Activated CD4-positive, CD25-positive, alpha-beta regulatory T cell treated with anti-CD3 and anti-CD28 coated beads, Interleukin-2, amount 50 U/mL, for 16 hours (primary cell): ENCODE results near the gene SPATA6L.
"Not testable (repeated sequence)": the region's sequence is repeated elsewhere in the genome, so short reads cannot be mapped to it uniquely, and the experiment has no call there.

Source experiments
- DNase-seq: peaks from one replicate; pipeline ENCODE4 v3.0.0-alpha.2; 2020; ENCODE audit warnings: low read depth, low spot score

SPATA6L gene

DNA sequence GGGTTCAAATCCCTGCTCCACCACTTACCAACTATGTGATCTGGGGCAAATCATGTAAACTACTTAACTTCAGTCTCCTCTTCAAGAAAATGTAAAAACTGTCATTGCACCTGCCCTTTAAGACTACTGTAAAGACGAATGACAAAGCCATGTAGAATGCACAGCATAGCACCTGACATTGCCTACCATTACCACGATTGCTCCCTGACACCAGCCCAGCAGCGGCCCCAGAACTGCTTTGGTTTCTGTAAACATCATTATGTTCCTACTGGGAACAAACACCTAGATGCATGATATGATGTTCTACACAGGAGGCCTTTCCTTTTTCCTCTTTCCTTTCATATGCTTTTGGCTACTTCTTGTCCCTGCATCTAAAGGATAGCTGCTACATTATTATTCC lies 27.3 kb downstream of the SPATA6L start:
- no peak for DNase-seq

DNA sequence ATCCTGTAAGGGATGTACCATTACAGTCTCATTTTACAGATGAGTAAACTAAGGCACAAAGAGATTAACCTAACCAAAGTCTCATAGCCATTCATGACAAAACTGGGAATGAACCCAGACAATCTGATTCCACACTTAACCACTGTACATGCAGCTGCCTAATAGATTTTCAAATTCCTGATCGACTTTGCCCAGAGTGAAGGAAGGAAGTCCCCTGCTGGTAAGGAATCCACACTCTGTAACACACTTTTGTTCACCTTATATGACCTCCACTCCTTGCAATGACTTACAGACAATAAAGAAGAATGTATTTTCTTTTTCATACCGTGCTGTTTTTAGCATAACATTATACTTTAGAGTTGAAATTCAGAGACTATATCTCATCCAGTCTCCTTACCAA lies 35.4 kb downstream of the SPATA6L start:
- DNase-seq = no peak

DNA sequence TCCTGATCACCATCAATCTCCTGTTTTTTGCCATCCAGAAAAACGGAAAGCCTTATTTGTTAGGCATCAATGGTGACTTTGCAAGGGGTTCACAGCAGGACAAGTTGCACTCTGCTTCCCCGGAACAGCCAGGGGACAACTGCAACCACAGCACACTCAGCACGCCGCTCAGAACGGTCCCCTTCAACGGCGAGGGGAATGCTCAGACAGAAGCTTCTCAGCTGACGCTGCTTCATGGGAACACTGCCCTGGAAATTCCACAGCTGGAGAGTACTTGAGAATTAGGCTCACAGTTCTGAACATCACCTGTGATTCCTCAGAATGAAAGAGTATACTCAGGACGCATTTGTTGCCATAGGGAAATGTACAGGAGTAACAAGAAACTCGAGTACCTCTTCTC lies 44.3 kb downstream of the SPATA6L start:
- DNase-seq = no peak

DNA sequence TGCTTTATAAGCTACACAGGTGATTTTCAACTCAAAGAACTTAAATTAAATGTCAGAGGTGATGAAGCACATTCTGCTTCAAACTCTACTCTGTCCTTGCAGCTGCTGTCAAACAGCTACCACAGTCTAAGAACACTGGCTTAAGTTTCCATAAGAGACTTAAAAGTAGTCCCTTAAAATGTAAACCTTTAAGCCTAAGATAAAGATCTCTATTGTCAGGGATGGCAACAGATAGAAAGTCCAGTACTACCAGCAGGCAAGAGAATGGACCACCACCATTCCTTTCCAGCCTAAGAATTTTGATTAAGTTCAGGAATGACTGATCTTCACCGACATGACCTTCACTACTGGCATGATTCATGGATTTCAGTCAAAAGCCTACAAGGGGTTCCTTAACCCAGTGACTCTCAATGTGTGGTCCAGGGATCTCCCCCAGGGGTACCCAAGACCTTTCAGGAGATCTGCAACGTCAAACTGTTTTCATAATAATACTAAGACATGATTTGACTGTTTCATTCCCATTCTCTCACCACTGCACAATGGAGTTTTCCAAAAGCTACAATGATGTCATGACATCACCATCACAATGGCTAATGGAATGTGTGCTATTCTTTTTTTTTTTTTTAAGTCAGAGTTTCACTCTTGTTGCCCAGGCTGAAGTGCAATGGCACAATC lies 45.3 kb downstream of the SPATA6L start:
- no peak for DNase-seq

DNA sequence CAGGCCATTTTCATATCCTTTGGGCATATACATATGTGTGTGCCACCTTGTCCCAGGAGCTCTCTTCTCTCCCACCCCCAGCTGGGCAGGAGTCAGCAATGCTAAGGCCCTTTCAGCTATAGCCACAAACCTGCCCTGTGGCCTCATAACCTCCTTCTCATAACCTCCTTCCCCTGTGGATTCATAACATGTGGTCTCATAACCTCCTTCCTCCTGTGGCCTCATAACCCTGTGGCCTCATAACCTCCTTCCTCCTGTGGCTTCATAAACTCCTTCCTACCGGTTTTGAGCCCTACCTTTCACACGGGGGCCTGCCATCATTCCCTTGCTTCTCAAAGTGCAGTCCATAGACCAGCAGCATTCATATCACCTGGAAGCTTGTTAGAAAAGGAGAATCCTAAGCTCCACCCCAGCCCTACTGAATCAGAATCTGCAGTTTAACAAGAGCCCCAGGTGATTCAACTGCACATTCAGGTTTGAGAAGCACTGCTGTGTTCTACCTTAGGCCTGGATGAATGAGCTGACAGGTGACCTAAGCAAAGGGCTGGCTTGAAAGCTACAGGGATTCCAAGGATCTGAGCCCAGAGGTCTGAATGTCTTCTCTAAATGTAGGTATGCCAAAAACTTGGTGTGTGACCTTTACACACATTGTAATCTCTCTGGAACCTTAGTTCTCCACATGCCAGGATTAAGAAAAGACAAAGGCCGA lies 46.1 kb downstream of the SPATA6L start:
- DNase-seq = no peak

DNA sequence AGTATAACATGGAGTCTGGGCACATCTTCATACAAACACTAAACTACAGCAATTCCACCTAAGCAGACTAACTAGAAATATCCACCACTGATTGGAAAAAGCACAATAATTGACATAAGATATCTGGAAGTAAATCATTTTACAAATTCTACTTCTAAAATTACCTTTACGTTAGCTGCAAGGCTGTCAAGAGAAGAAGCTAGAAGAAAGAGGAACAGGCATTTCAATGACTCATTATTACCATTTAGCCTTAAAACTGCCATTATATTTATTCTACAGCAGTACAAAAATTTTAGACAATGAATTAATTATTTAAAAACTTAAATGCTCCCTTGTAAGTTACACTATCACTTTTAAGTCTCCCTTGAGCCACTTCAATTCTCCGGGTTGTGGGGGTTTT lies 47.6 kb downstream of the SPATA6L start:
- DNase-seq = no peak

DNA sequence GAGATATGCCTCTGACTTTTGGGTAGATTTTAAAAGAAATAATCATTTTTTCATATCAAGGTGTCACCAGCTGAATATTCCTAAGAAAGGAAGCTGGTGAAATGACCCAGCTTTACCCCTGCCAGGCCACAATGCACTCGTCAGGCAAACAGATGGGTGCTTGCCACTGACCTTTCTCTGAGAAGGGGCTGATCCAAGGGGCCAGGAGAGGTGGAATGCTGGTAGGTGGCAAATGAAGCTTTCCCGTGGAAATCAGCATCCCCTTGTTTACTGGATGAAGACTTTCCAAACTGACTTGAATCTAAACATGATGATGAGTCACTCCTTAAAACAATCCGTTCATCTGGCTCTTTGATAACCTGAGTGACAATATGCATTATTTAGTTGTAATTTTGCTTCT lies 48.5 kb downstream of the SPATA6L start:
- DNase-seq = no peak

DNA sequence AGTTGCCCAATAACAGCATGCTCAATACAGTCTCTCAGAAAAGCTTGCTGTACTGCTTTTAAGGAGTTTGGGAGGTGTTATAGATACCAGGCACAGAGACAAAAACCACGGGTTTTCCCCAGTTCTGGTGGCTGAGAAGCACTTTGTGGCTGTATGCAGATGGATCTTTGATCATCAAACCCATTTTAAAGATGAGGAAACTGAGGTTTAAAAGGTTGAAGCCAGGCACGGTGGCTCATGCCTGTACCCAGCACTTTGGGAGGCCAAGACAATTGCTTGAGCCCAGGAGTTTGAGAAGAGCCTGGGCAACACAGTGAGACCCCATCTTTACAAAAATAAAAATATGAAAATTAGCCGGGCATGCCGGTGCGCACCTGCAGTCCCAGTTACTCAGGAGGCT lies 50.5 kb downstream of the SPATA6L start:
- no peak for DNase-seq

DNA sequence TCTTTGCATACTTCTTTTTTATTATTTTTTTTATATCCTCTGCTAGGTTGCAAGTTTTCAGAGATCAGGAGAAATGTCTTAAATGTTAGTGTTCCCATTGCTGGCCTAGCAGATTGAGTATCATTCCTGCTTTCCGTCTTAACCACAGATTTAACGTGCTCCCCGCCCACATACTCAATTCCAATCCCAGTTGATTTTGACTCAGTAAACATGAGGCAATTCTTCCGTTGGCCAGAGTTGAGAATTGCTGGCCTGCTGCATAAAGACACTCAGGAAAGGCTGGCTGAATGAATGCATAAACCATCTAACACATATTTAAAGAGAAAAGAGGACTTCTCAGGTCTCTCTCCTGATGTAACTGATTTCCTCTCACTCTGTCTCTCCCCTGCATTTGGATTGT lies 51.0 kb downstream of the SPATA6L start:
- DNase-seq = no peak

DNA sequence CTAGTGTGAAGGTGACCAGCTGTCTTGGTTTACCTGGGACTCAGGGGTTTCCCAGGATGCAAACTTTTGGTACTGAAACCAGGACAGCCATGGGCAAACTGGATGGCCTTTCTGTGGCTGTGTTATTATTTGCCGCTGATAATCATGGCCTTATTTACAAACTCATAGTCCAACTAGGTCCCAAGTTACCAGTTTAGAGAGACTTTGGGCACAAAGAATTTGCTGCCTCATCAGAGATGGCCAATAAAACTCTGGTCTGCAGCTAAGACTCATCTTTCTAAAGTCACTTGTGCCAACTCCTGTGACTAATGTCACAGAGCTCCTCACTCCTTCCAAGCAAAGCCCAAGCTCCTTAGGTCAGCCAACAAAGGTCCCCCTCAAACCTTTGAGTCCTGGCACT lies 51.7 kb downstream of the SPATA6L start:
- DNase-seq = no peak

DNA sequence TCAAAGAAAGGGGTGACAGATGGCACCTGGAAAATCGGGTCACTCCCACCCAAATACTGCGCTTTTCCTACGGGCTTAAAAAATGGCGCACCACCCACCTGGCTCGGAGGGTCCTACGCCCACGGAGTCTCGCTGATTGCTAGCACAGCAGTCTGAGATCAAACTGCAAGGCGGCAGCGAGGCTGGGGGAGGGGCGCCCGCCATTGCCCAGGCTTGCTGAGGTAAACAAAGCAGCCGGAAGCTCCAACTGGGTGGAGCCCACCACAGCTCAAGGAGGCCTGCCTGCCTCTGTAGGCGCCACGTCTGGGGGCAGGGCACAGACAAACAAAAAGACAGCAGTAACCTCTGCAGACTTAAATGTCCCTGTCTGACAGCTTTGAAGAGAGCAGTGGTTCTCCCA lies 60.2 kb downstream of the SPATA6L start:
- not testable (repeated sequence) for DNase-seq

DNA sequence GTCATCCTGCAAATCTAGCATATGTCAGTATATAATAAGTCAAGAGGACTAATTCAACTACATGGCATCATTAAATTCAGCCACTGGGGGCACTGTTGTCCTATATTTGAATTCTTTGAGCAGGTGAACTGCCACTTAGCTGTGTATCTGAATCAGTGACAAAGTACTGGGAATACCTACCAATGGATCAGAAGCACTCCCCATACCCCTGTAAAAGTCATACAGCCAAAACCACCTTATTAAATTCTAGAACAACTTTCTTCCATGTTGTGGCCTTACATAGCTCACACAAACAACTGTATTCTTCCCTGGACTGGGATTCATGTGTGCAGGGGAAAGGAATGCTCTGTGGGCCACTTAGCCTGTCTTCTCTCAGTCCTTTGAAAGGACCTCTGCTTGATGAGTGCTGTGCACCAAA lies 61.6 kb downstream of the SPATA6L start:
- DNase-seq = peak; percentile 48

DNA sequence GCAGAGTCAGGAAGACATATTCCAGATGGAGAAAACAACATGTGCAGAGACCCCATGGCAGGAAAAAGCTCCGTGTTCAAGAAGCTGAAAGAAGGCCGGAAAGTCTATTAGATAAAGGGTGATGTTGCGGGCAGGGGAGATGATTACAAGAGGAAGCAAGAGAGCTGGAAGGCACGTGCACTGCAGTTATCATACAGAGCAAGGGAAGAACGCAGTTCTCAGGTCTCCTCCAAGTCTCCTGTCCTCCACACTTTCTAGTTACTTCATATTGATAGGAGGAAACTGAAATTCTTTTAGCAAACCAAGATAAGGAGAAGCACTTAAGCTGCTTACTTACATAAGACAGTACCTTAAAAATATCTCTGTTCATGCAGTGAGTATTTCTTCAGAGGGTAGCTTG lies 62.5 kb downstream of the SPATA6L start:
- DNase-seq = no peak

DNA sequence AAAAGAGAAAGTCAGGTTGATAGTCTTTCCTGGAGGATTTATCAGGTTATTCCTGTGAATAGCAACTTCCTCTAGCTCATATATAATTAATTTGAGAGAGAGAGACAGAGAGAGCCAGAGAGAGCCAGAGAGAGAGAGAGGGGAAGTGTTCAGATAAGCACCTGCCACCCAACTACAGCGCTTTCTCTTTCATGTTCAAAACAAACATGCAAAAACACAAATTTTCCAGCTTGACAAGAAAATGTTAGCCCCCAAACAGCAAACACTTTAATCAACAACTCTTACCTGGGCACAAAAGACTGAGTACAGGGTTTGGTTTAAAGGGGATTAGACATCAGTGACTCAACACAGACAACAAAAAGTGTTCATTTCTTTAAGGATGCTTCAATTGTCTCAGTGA lies 65.9 kb downstream of the SPATA6L start:
- no peak for DNase-seq

DNA sequence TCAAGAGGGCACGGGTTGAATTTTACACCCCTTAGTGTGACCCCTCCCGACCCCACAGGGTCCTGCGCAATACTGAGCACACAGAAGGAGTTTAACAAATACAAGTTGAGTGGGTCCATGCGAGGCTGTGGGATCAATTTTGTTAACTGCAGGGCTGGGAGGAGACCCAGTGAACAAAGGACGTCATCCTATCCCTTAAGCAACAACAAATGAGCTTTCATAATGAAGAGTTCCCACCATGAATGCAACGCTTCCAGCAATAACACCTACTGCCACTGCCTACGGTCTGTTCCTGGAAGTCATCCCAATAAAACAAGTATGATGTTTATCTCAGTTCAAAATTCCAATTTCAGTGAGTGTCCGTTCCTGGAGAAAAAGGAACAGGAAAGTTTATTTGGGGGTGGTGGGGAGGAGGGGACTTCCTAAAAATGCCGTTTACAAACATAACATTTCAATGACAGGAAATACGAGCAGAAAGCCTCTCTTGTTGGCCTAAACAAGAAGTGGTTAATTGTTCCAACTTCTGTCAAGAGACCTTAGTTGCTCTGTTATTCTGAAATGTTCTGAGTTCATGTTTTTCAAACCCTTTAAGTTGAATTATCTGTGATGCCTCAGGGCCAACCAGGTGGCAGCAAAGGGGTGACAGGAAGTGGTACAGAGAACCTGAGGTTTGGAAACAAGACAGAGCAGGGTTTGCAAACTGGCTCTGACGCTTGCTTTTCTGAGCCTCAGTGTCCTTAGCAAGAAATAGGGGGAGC lies 69.9 kb downstream of the SPATA6L start:
- DNase-seq = peak; percentile 32

DNA sequence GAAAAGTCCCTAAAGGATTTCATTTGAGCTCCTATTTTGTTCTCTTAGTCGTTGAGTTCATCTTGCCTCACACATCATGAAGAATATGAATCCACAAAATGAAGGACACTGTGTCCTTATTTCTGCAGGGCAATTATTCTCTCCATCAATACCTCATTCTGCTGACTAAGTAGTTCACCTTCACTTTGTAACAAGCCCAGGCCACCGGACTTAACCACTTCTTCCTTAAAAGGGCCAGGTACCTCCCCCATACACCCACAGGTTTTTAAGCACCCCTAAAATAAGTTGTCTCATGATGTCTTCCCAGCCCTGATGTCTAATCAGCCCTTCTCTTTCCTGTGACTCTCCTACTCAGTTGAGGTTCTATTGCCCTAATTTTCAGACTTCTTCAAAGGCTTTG lies 71.3 kb downstream of the SPATA6L start:
- DNase-seq = no peak

DNA sequence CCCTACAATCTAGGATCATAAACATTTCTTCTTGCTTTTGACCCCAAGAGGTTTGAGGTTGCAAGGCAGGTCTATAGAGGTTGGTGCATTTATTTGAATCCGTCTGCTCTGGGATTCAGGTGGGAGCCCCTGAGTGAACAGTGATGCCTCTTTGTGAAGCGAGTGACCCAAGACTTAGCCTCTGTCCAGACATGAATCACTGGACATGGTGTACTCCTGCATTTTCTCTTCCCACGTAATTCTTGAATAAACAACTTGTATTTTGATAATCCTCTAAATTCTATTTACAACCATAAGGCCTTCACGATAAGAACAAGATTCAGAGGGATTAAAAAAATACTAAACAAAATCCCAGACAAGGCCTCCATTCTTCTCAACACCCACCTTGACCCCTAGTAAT lies 71.7 kb downstream of the SPATA6L start:
- DNase-seq = no peak

DNA sequence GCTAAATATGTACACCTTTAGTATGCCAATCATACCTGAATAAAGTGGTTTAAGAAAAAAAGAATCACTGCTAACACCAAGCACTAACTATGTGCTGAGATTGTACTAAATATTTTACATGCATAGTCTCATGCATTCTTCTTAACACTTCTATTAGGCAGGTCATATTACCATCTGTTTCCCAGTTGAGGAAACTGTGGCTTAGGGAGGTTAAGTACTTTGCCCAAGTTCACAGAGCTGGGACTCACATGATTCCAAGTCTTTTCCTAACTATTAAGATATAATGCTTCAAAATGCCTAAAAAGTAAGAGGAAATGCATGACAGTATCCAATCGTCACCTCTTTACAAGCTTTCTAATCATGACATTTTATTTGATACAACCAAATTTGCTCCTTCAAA lies 73.4 kb downstream of the SPATA6L start:
- DNase-seq = no peak

DNA sequence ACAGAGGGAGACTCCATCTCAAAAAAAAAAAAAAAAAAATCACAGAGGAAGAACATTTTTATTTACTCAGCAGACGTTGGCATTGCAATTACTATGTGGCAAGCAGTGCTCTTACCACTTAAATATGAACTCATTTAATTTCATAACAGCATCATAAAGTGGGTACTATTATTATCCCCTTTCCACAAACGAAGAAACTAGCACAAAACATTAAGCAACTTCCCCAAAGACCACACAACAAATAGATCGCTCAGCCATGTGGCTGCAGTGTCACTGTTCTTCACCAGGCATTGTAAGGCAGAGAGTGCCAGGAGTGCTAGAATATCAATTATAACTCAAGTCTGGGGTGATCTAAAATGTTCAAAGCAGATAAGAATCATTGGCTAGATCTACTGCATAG lies 74.0 kb downstream of the SPATA6L start:
- no peak for DNase-seq

DNA sequence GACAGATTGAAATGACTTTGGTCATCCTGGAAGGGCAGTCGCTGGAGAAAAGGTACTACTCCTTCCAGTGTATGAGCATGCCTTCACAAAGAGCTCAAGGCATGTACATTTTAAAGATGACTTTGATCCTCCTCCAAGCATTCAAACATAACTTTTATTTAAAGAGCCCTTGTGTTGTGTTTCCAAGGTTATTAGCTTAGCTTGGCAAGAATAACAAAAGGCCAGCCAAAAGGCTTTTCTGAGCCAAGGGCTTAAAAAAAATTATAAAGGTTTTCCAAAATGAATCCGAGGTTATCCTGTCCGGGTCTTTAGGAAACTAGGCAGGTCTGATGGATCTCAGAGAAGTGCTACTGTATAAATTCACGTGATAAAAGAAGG lies 75.2 kb downstream of the SPATA6L start:
- no peak for DNase-seq

DNA sequence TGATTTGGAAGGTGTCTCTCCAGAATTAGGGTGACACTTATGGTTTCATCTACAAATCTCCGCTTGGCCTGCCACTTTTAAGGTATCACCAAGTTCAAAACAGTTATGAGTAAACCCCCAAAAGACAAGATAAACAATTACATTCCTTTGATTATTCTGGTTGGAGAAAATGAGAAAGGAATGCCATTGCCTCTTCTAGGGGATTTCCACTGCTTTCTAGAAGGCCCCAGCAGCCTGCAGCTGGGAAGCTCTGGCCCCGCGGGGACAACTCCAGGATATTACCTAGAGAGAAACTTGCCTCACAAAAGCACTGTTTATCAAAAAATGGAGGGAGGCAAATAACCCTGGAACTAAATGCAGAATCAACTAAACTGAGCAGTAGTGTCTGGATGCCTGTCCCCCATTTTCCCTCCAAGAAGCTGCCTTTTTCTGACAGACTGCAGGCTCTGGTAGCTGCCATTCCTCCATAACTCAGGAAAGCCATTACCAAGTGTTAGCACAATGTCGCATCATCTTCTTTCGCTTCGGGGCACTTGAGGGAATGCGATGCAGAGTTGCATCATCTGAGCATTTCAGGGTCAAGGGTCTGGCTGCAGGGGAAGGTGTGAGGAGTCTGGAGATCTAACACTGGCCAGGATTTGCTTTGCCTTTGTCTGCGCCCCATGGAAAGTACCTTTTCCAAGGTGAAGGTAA lies 75.7 kb downstream of the SPATA6L start:
- no peak for DNase-seq

DNA sequence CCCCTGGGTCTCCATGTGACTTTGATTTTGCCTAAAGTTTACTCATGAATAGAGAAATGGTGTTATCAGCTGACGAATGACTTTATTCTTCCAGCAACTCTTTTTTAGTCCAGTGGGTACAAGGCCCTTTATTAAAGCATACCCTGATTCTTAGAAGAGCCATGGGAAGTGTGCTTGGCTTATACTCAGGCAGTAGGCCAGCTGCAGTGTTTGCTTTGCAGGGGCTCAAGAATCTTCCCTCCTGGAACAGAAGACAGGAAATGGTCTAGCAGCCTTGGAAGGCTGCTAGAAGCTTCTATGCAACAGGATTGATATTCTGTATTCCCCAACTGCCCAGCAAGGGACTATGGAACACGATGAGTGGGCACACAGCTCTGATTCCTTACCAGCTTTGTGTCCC lies 77.6 kb downstream of the SPATA6L start:
- DNase-seq = no peak
